WERI-Rb-1 (cell line): ENCODE results near the gene OBSCN.

Experiments
- DNase-seq: peaks from one replicate; pipeline ENCODE4 v3.0.0-alpha.2; 2020
- H3K27ac ChIP-seq: fragments of 250-450 bp; sonication (Bioruptor Pico); 2 replicates; pipeline ENCODE4 v1.5.1; 2020; ENCODE audit warnings: mild to moderate bottlenecking, moderate library complexity
- H3K27me3 ChIP-seq: fragments of 250-450 bp; sonication (Bioruptor Pico); 2 replicates; pipeline ENCODE4 v1.5.1; 2021; ENCODE audit warnings: mild to moderate bottlenecking, low read depth, moderate library complexity; ENCODE audit not compliant: insufficient read depth, severe bottlenecking
- H3K36me3 ChIP-seq: fragments of 250-450 bp; sonication (Bioruptor Pico); 2 replicates; pipeline ENCODE4 v1.5.1; 2020; ENCODE audit warnings: mild to moderate bottlenecking, moderate library complexity
- H3K4me3 ChIP-seq: 2 replicates; pipeline ENCODE4 v1.5.1; 2011; ENCODE audit warnings: low read depth, mild to moderate bottlenecking, control low read depth, low read length
- H3K9me3 ChIP-seq: fragments of 250-450 bp; sonication (Bioruptor Pico); 2 replicates; pipeline ENCODE4 v1.5.1; 2021; ENCODE audit warnings: mild to moderate bottlenecking, moderate library complexity; ENCODE audit not compliant: severe bottlenecking
- TF ChIP-seq, protein P1 (sequence below): IDR thresholded peaks from 2 replicates; pipeline ENCODE4 v1.5.1; 2011; ENCODE audit warnings: low read depth, mild to moderate bottlenecking, control low read depth, inconsistent platforms, low read length

OBSCN gene

DNA sequence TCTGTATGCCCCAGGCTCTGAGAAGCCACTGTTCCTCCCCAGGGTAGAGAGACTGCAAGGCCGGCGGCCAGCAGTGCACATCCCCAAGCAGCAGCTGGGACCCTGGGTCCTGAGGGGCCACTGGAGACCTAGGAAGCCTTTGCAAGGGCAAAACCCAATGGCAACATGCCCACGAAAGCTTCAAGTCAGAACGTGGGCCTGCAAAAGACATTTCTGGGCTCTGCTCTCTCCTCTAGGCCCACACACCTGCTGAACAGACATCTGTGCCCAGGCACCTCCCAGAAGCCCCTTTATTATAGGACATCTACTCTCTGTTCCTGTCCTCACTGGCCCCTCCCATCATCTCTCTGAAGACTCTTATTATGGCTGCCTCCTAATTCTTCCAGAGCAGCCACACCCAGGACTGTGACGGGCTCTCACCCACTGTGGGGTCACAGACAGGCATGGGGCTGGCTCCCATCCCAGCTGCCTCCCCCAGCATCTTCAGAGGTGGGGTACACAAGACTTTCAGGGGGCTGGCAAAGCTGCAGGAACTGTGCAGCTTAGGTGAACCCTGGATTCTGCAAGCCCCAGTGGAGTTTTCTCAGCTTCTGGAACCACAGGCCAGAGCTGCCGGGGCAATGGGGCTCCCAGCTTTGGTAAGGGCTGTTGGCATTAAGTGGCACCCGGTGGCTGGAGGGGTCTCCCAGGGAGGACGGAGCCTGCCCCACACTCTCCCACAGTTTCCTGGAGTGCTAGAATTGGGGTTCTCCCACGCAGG lies 186.1 kb downstream of the OBSCN start:
- Histone ChIP-seq H3K36me3 (no peaks in the 10 kb centered on the region), H3K27ac (no peak overlapping the region), H3K27me3 (no peaks in the 10 kb centered on the region), H3K4me3 (no peak overlapping the region), H3K9me3 (no peaks in the 10 kb centered on the region)
- TF ChIP-seq, protein P1, sequence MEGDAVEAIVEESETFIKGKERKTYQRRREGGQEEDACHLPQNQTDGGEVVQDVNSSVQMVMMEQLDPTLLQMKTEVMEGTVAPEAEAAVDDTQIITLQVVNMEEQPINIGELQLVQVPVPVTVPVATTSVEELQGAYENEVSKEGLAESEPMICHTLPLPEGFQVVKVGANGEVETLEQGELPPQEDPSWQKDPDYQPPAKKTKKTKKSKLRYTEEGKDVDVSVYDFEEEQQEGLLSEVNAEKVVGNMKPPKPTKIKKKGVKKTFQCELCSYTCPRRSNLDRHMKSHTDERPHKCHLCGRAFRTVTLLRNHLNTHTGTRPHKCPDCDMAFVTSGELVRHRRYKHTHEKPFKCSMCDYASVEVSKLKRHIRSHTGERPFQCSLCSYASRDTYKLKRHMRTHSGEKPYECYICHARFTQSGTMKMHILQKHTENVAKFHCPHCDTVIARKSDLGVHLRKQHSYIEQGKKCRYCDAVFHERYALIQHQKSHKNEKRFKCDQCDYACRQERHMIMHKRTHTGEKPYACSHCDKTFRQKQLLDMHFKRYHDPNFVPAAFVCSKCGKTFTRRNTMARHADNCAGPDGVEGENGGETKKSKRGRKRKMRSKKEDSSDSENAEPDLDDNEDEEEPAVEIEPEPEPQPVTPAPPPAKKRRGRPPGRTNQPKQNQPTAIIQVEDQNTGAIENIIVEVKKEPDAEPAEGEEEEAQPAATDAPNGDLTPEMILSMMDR: no peak
- no peak for DNase-seq

DNA sequence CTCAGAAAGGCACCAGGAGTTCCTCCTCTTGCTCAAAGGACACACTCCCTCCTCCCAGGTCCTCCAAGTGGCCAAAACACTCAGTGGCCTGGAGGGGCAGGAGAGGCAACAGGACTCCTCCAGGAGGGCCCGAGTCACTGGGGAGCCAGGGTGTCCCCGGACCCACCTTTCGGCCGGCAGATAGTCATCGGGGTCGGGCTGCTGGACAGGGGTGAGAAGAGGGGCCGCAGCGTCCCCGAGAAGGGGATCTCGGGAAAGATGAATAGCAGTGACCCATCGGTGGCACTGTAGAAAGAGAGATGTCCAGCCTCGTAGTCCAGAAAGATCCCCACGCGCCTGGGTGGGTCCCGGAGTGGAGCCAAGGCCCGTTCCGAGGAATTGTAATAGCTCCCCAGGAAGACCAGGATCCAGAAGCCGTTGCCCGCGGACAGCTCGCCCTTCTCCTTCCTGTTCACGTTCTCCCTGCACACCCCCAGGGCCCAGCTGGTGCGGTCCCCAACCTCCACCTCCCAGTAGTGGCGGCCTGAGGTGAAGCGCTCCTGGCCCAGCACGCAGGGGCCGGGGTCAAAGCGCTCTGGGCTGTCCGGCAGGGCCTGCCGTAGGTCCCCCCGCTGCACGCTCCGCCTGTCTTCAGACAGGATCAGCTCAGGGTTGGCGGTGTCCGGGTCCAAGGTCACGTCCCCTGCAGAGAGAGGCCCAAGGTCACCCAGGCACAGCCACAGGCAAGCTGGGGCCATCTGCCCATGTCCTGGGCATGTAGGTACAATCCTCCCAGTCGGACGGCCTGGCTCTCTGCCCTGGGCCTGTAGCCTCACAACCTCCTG lies 186.9 kb downstream of the OBSCN start:
- TF ChIP-seq, protein P1: no peak
- no peak overlapping the region for H3K4me3 ChIP-seq
- H3K36me3 ChIP-seq: no peaks in the 10 kb centered on the region
- no peaks in the 10 kb centered on the region for H3K9me3 ChIP-seq
- no peak overlapping the region for H3K27ac ChIP-seq
- H3K27me3 ChIP-seq: no peaks in the 10 kb centered on the region
- DNase-seq: no peak

DNA sequence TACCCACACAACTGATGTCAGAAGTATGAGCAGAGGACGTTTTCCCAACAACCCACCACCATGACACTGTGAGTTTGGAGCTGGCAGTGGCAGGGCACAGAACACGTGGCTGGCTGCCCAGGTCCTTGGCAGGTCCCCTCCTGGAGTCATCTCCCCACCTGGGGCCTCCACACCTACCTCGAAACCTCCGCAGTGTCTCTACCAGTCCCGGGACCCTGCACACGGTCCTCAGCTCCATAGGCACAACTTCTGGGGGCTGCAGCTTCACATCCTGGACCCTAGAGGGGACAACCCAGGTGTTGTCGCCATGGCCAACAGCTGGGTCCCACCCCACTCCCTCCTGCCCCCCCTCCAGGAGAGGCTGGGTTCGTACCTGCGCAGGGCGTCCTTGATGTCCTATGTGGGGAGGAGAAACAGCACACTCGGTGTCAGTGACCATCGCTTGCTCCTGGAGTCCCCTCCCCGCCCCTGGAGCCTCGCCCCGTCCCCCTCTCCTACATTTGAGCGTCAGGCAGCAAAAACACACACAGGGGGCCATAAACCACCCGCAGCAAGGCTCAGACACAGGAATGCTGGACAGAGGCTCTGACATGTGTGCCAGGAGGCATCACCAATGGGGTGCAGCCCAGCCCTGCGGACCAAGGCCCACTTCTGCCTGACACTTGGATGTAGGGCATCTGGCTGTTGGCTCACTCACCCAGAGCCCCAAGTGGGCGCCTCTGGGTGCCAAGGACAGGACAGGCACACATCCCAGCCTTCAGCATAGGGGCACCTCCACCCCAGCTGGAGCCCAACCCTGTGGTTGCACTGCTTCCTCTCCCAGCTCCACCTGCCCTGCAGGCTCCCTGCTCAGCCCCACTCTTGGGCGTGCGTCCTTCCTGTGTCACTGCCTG lies 189.2 kb downstream of the OBSCN start:
- TF ChIP-seq, protein P1: no peak
- Histone ChIP-seq H3K9me3 (no peaks in the 10 kb centered on the region), H3K27ac (no peak overlapping the region), H3K36me3 (no peaks in the 10 kb centered on the region; the same call in 1 of the 2 replicates), H3K27me3 (no peaks in the 10 kb centered on the region), H3K4me3 (no peak overlapping the region)
- DNase-seq: no peak

DNA sequence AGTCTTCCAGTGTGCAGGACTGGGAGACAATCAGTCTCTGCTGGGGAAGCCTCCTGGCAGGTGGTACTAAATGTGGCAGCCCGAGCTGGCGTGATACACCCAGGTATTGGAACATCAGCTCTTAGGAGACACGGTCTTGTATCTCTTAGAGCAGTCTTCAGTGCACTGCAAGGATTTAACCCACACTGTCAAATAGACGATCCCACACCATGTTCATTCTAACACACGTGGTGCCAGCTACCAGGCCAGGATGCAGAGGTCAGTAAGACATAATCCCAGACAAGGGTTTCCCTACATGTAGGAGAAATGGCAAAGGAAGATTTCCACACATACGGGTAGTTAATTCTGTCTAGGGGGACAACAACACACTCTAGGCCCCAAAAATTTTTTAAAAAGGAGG lies 190.1 kb downstream of the OBSCN start:
- no peak overlapping the region for H3K27ac ChIP-seq
- H3K4me3 ChIP-seq: no peak overlapping the region
- no peaks in the 10 kb centered on the region for H3K27me3 ChIP-seq
- TF ChIP-seq, protein P1: no peak
- no peak for DNase-seq
- no peaks in the 10 kb centered on the region for H3K9me3 ChIP-seq
- no peaks in the 10 kb centered on the region; the same call in 1 of the 2 replicates for H3K36me3 ChIP-seq

DNA sequence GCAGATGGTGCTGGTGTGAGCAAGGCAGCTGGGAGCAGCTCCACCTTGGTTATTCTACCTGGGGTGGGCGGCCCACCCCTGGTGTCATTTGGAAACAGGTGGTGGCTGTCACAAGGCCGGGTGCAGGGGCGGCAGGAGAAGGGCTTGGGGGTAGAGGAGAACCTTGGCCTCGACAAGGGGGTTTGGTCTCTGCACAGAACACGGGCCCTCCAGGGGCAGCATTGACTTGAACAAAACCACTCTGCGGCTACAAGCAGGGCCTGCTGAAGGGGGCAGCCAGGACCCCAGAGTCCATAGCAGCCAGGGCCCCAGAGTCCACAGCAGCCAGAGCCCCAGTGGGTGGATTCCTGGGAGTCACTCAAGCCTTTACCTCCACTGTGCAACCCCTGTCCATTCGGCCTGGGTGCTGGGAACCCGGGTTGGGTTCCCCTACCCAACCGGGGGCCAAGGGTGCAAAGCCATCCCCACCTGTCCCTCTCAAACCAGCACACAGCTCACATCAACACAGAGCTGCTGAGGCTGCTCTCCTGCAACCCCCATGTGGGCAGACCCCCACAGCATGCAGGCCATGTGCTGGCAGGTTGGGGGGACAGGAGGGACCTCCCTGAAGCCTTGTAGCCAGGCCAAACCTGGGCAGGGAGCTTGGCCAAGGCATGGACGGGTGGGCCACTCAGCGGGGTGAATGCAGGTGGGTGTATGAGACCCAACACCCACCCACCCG lies 191.1 kb downstream of the OBSCN start:
- Histone ChIP-seq H3K36me3 (no peaks in the 10 kb centered on the region; the same call in 1 of the 2 replicates), H3K4me3 (no peak overlapping the region), H3K27ac (no peak overlapping the region), H3K27me3 (no peaks in the 10 kb centered on the region), H3K9me3 (no peaks in the 10 kb centered on the region)
- TF ChIP-seq, protein P1: no peak
- DNase-seq: no peak
